ENCODE results near the gene FHIP2A.
A peak's percentile ranks its signal among the peaks of the same experiment; 100 is the strongest.

FHIP2A gene

DNA sequence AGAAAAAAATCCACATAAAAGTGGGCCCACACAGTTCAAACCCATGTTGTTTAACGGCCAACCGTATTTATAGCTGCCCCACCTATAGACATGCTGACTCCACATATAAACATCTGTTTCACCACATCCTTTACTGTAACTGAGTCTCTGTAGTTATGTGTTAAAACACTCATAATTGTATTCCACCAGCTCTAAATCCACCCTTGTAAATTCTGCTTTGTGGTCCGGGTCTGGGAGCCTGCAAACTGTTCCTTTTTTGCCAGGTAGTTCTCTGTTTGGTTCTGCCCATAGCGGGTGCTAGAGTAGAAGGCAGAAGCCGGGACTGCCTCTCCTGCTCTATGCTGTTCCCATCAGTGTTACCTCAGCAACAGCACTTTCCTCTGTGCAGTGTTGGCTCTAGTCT lies 20.2 kb upstream of the FHIP2A start:
- Mint-ChIP-seq H3K27me3 (no peaks in the 10 kb centered on the region), H3K4me1 (ENCODE audit: low read depth) (peaks cover 18% of the 10 kb centered on the region), H3K36me3 (peaks cover 6% of the 10 kb centered on the region), H3K9me3 (ENCODE audit: low read depth) (peaks cover 5% of the 10 kb centered on the region), H3K4me3 (peak overlapping the region; percentile 4), H3K27ac (no peak overlapping the region)

DNA sequence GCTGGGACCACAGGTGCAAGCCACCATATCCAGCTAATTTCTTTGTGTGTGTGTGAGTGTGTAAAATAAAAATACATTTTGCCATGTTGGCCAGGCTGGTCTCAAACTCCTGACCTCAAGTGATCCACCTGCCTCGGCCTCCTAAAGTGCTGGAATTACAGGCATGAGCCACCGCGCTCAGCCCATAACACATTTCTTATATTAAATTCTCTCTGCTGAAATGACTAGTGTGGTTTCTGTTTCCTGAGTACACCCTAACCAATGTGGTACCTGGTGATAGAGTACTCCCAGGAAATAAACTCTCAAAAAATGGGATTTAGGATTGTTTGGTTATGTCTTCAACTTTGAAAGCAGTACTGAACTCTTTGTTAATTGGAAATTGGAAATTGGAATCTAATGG lies 19.4 kb upstream of the FHIP2A start:
- no peaks in the 10 kb centered on the region for H3K9me3 Mint-ChIP-seq (ENCODE audit: low read depth)
- H3K36me3 Mint-ChIP-seq, result no peaks in the 10 kb centered on the region
- no peak overlapping the region for H3K27ac Mint-ChIP-seq
- no peak overlapping the region for H3K4me3 Mint-ChIP-seq
- peaks cover 18% of the 10 kb centered on the region for H3K4me1 Mint-ChIP-seq (ENCODE audit: low read depth)
- no peaks in the 10 kb centered on the region for H3K27me3 Mint-ChIP-seq

DNA sequence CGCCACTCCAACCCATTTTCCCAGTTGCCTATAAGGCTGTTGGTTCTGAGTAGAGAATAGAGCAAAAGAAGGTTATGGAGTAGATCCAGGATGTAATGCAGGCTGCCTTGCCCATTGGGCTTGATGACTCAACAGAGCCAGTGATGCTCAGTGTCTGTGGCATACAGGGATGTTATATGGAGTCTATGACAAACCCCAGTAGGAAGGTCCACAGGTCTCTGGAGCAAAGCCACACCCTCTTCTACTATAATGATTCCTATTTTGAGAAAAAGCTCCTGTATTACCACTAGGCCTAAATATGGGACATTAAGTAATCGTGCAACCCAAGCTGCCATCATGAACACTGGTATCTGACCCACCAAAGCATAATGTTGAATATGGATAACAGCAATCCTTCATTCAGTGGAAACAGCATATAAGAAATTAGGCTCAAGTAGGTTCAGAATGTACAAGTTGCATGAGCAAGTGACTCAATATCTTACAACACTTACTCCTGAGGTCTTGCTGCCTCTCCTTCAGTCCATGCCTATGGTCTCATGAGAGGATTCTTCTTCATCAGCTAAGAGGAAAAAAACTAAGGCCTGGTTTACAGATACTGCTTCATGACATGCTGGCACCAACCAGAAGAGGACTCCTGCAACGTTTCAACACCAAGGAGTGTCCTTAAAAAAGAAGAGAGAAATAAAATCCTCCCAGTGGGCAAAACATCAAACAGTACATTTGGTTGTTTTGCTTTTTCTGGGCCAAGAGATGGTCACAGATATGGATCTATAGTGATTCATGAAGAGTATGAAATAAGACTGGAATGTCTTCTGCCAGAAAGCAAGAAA lies 14.8 kb upstream of the FHIP2A start:
- H3K36me3 Mint-ChIP-seq, result peaks cover 3% of the 10 kb centered on the region
- H3K9me3 Mint-ChIP-seq (ENCODE audit: low read depth), result peaks cover 3% of the 10 kb centered on the region
- no peak overlapping the region for H3K27ac Mint-ChIP-seq
- H3K4me1 Mint-ChIP-seq (ENCODE audit: low read depth), result peaks cover 7% of the 10 kb centered on the region
- H3K27me3 Mint-ChIP-seq, result no peaks in the 10 kb centered on the region
- H3K4me3 Mint-ChIP-seq, result no peak overlapping the region

DNA sequence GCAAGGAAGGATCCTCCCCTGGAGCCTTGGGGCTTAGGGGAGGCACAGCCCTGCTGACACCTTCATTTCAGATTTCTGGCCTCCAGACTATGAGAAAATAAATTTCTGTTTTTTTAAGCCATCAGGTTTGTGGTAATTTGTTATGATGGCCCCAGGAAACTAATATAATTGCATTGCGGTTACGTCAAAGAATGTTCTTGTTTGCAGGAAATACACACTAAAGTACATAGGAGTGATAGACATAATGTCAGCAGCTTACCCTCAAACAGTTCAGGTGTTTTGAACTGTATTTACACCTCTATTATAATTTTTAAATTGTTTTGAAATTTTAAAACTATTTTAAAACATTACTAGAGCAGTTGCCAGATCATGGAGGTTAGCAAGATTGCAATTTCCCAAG lies 12.6 kb upstream of the FHIP2A start:
- Mint-ChIP-seq H3K4me3 (no peak overlapping the region), H3K27me3 (no peaks in the 10 kb centered on the region), H3K4me1 (ENCODE audit: low read depth) (peaks cover 6% of the 10 kb centered on the region), H3K27ac (no peak overlapping the region), H3K36me3 (peaks cover 6% of the 10 kb centered on the region), H3K9me3 (ENCODE audit: low read depth) (peaks cover 3% of the 10 kb centered on the region)

DNA sequence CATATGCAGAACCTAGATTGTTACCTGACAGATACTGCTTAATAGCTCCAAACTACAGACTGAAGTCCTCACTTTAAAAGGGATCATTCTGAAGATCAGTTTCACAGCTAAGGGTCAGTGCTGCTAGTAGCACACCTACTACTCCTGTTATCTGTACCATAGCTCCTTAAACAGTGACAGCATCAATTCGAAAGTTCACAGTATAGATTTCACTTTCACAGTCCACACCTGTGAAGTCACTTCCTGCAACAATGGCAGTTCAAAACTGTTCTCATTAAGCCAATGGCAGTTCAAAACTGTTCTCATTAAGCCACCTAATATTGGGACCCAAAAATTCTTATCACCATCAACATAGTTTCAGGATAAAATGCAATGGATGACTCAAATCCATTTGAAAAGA lies 10.7 kb upstream of the FHIP2A start:
- H3K36me3 Mint-ChIP-seq, result peaks cover 6% of the 10 kb centered on the region
- no peak overlapping the region for H3K4me3 Mint-ChIP-seq
- peaks cover 3% of the 10 kb centered on the region for H3K9me3 Mint-ChIP-seq (ENCODE audit: low read depth)
- peaks cover 6% of the 10 kb centered on the region for H3K4me1 Mint-ChIP-seq (ENCODE audit: low read depth)
- H3K27ac Mint-ChIP-seq, result no peak overlapping the region
- peaks cover 1% of the 10 kb centered on the region for H3K27me3 Mint-ChIP-seq

DNA sequence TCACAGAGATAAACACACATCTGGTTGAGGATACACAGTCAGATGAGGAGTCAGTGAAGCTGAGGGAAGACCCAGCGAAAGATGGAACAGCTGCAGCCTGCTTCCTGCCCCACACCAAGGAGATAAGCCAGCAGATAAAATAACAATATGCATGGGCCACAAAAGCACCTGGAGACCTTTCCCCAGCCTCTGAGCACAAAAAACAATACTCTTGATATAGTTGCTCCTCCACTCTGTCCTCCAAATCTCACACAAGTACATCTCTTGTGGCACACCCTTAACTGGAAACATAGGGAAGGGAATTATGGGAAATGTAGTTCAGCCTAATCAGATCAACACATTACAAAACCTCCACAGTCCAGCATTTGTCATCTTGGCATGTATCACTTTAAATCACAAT lies 9.7 kb upstream of the FHIP2A start:
- Mint-ChIP-seq H3K36me3 (peaks cover 6% of the 10 kb centered on the region), H3K4me1 (ENCODE audit: low read depth) (peaks cover 6% of the 10 kb centered on the region), H3K9me3 (ENCODE audit: low read depth) (peaks cover 3% of the 10 kb centered on the region), H3K4me3 (no peak overlapping the region), H3K27ac (no peak overlapping the region), H3K27me3 (peaks cover 3% of the 10 kb centered on the region)

DNA sequence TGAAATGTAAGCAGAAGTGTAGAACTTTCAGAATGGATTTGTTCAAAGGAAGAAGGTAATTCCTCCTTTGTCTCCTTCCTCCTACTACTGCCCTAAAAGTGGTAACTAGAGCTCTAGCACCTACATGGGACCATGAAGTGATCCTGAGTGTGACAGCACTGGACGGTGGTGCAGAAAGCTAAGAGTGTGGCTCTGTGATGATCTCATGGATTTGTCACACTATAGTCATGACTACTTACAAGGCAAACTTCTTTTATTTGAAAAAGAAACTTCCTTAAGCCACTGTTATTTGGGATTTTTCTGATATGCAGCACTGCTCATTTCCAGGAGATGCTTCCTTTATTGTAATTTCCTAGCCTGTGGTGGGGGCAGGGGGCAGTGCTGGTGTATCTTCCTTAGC lies 5.8 kb upstream of the FHIP2A start:
- Mint-ChIP-seq H3K4me3 (no peak overlapping the region), H3K27ac (no peak overlapping the region), H3K27me3 (peaks cover 3% of the 10 kb centered on the region), H3K4me1 (ENCODE audit: low read depth) (peaks cover 6% of the 10 kb centered on the region), H3K36me3 (peaks cover 3% of the 10 kb centered on the region), H3K9me3 (ENCODE audit: low read depth) (no peaks in the 10 kb centered on the region)

DNA sequence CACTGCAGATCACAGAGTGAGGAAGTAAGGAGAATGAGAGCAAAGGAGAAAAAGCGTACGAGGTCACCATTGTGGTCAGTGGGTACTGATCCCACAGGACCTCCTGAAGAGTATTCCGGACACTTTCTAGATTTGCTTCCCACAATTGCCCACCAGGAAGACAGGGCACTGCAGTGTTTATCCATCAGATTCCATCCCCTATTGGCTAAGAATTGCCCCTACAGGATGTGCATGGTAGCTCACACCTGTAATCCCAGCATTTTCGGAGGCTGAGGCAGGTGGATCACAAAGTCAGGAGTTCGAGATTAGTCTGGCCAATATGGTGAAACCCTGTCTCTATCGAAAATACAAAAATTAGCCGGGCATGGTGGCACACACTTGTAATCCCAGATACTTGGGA lies 5.3 kb upstream of the FHIP2A start:
- Mint-ChIP-seq H3K4me1 (ENCODE audit: low read depth) (peaks cover 9% of the 10 kb centered on the region), H3K27me3 (peaks cover 3% of the 10 kb centered on the region), H3K4me3 (no peak overlapping the region), H3K9me3 (ENCODE audit: low read depth) (no peaks in the 10 kb centered on the region), H3K27ac (no peak overlapping the region), H3K36me3 (peaks cover 3% of the 10 kb centered on the region)

DNA sequence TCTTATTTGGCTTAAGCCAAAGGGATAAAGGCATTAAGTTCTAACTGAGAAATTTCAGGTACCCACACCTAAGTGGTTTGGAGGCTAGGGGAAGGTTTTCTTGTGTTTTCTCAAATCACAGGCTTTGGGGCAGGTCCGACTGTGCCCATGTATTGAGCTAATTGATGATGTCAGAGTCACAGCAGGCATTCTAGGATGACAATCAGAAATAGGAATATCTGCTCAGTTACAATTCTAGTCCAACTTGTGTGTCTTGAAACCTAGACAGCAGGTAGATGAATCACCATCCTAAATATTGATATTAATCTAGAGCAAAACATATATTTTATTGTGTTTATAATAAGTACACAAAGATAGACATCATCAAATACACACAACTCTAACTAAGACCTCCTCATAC lies 2.3 kb upstream of the FHIP2A start:
- Mint-ChIP-seq H3K27me3 (peaks cover 2% of the 10 kb centered on the region), H3K36me3 (no peaks in the 10 kb centered on the region), H3K27ac (no peak overlapping the region), H3K4me3 (no peak overlapping the region), H3K9me3 (ENCODE audit: low read depth) (no peaks in the 10 kb centered on the region), H3K4me1 (ENCODE audit: low read depth) (peaks cover 22% of the 10 kb centered on the region)

DNA sequence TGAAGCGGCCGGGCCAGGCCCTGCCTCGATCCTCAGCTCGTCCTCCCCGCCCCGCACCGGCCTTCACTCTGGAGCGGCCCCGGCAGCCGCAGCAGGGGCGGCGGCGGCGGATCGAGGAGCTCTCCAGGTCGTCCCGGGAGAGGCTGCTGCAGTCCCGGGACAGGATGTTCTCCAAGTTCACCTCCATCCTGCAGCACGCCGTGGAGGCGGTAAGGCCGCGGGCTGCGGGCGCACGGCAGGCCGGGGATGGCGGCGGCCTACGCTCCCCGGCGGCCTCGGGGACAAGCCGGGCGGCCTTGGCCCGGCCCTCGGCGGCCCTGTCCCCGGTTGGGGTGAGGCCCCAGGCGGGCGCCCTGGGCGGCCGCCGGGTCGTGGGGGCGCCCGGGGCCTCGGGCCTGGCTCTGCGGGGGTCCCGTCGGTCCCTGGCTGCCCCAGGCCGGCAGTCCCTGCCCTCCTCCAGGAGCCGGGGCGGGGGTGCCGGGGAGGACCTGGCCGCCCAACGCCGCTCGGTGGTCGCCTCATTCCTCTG lies 399 bp downstream of the FHIP2A start:
- Mint-ChIP-seq H3K9me3 (ENCODE audit: low read depth) (no peaks in the 10 kb centered on the region), H3K27me3 (no peaks in the 10 kb centered on the region), H3K27ac (peak overlapping the region; percentile 91), H3K4me3 (peak overlapping the region; percentile 96), H3K4me1 (ENCODE audit: low read depth) (peaks cover 40% of the 10 kb centered on the region), H3K36me3 (peaks cover 9% of the 10 kb centered on the region)

DNA sequence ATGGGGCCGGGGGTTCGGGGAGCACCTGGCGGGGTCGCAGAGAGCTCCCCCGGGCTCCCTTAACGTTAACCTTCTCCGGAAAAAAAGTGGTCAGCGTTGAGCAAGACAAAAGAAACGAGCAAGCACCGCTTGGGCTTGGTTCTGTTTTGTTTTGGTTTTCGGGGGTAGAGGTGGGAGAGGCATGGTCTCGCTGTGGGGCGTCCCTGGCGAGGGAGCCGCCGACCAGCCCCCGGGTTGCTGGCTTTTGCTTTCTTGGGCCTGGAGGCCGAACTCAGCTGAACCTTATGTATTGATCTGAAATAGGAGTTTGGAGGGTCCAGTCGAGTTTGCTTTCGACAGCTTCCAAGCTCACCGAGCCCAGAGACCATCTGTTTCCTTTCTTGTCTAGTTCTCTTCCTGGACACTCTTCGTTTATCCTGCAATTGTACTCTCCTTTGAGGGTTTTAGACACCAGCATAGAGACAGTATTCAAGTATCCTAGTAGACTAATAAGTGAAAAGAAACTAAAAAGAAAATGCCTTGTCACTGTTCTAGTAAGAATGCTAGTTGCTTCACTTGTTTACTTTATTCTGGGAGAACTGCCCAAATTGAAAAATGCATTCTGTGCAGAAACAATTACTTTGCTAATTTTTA lies 980 bp downstream of the FHIP2A start:
- Mint-ChIP-seq H3K9me3 (ENCODE audit: low read depth) (no peaks in the 10 kb centered on the region), H3K4me3 (peak overlapping the region; percentile 96), H3K4me1 (ENCODE audit: low read depth) (peaks cover 42% of the 10 kb centered on the region), H3K27ac (peak overlapping the region; percentile 91), H3K27me3 (no peaks in the 10 kb centered on the region), H3K36me3 (peaks cover 9% of the 10 kb centered on the region)

DNA sequence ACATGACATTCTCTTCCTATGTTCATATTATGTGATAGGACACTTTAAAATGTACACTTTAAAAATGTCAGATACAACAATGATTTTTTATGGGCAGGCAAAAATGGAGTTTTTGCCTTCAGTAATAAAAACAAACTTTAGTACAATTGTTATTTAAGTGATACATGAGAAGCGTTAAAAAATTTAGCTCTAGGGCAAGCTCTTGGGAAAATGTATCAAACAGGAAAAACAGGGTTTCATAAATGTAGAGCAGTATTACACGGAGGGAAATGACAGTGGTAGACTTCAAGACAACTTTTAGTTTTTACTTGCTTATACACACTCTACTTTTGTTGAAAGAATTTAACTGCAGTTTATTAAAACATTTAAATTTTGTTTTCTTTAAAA lies 1.5 kb downstream of the FHIP2A start:
- Mint-ChIP-seq H3K36me3 (peaks cover 9% of the 10 kb centered on the region), H3K4me3 (peak overlapping the region; percentile 96)

DNA sequence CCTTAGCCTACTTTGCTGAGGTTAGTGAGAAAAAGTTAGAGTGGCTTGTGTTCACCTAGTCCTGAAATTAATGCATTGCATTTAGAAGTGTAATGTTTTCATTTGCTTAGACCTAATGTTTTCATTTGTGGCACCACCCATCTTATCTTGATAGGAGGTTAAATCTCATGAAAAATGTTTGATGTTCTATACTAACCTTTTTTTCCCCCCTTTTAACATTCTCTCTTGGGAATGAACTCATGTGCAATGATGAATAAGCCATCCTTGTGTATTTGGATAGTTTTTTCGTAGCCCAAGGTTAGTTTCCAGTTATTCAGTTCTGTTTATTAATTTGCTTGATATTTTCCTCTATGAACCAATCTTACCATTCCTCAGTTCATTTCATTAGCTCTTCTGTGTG lies 2.8 kb downstream of the FHIP2A start:
- Mint-ChIP-seq H3K27ac (no peak overlapping the region), H3K36me3 (peaks cover 9% of the 10 kb centered on the region), H3K27me3 (no peaks in the 10 kb centered on the region), H3K4me1 (ENCODE audit: low read depth) (peaks cover 50% of the 10 kb centered on the region), H3K4me3 (peak overlapping the region; percentile 54), H3K9me3 (ENCODE audit: low read depth) (no peaks in the 10 kb centered on the region)

More for the DNA sequence above, 1.5 kb downstream of the FHIP2A start:
- no peaks in the 10 kb centered on the region for H3K9me3 Mint-ChIP-seq (ENCODE audit: low read depth)
- H3K27ac Mint-ChIP-seq, result peak overlapping the region; percentile 91
- no peaks in the 10 kb centered on the region for H3K27me3 Mint-ChIP-seq
- H3K4me1 Mint-ChIP-seq (ENCODE audit: low read depth), result peaks cover 42% of the 10 kb centered on the region

DNA sequence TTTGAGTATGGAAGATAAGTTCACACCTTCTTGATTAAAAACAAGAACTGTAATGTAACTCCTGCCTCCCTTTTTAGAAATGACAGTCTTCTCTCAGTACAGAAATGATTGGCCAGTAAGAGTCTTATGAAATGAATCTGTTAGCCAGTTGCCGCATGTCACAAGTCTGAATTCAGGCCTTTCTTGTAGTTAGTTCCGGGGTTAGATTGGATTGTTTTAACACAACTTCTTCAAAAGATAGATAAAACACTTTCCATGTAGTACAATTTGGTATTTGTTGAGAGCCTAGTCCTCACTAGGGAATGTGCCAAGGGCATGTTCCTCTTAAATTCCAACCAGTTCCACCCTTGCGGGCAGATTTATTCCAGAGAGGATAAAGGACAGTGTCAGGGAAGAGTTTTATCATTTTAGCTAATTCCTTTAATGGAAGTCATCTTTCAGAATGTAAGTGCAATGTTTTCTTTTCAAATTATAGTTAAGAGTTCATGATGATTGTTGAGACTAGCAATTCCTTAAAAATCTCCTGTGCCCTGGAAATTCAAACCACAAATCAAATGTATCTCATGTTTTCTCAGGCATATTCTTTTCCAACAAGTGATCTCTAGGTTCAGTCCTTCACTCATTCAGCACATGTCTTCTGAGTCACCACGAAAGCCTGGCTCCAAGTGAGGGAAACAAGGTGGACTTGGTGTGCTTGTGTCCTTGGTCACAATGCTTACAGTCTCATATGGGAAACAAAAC lies 4.1 kb downstream of the FHIP2A start:
- H3K36me3 Mint-ChIP-seq, result peaks cover 9% of the 10 kb centered on the region
- peaks cover 59% of the 10 kb centered on the region for H3K4me1 Mint-ChIP-seq (ENCODE audit: low read depth)
- H3K27me3 Mint-ChIP-seq, result no peaks in the 10 kb centered on the region
- no peaks in the 10 kb centered on the region for H3K9me3 Mint-ChIP-seq (ENCODE audit: low read depth)
- no peak overlapping the region for H3K27ac Mint-ChIP-seq
- no peak overlapping the region for H3K4me3 Mint-ChIP-seq
